Ishikawa (cell line): ENCODE data around the gene NDUFAF8.

Experiments
- CEBPB ChIP-seq: IDR thresholded peaks from 2 replicates; pipeline ENCODE4 v1.6.1; 2012
- CREB1 ChIP-seq: IDR thresholded peaks from 2 replicates; pipeline ENCODE4 v1.6.1; 2012; ENCODE audit warnings: low read depth
- EGR1 ChIP-seq: IDR thresholded peaks from 2 replicates; pipeline ENCODE4 v1.6.1; 2012
- EP300 ChIP-seq: IDR thresholded peaks from 2 replicates; pipeline ENCODE4 v1.6.1; 2012; ENCODE audit warnings: borderline replicate concordance
- FOXM1 ChIP-seq: IDR thresholded peaks from 2 replicates; pipeline ENCODE4 v1.6.1; 2012; ENCODE audit warnings: low read depth, borderline replicate concordance
- MAX ChIP-seq: IDR thresholded peaks from 2 replicates; pipeline ENCODE4 v1.6.1; 2012
- NFIC ChIP-seq: IDR thresholded peaks from 2 replicates; pipeline ENCODE4 v1.6.1; 2012
- RAD21 ChIP-seq: IDR thresholded peaks from 2 replicates; pipeline ENCODE4 v1.6.1; 2012; ENCODE audit warnings: low read depth
- TAF1 ChIP-seq: IDR thresholded peaks from 2 replicates; pipeline ENCODE4 v1.6.1; 2012; ENCODE audit warnings: low read depth, mild to moderate bottlenecking
- TCF12 ChIP-seq: IDR thresholded peaks from 2 replicates; pipeline ENCODE4 v1.6.1; 2012; ENCODE audit warnings: low read depth
- TEAD4 ChIP-seq: IDR thresholded peaks from 2 replicates; pipeline ENCODE4 v1.6.1; 2012
- YY1 ChIP-seq: IDR thresholded peaks from 2 replicates; pipeline ENCODE4 v1.6.1; 2012; ENCODE audit warnings: low read depth
- ZBTB7A ChIP-seq: IDR thresholded peaks from 2 replicates; pipeline ENCODE4 v1.6.1; 2012; ENCODE audit warnings: low read depth
- TF ChIP-seq, protein P1 (sequence below): IDR thresholded peaks from 2 replicates; pipeline ENCODE4 v1.6.1; 2012; ENCODE audit warnings: low read depth, mild to moderate bottlenecking
- TF ChIP-seq, protein P2 (sequence below): IDR thresholded peaks from 2 replicates; pipeline ENCODE4 v1.6.1; 2012

The NDUFAF8 gene

GRCh38 chr17:81245665-81246342 lies 6.7 kb downstream of the NDUFAF8 start:
- TF ChIP-seq CEBPB: no peak
- TF ChIP-seq TAF1: no peak
- no peak for TF ChIP-seq EP300
- TF ChIP-seq CREB1: no peak
- TF ChIP-seq, protein P1, sequence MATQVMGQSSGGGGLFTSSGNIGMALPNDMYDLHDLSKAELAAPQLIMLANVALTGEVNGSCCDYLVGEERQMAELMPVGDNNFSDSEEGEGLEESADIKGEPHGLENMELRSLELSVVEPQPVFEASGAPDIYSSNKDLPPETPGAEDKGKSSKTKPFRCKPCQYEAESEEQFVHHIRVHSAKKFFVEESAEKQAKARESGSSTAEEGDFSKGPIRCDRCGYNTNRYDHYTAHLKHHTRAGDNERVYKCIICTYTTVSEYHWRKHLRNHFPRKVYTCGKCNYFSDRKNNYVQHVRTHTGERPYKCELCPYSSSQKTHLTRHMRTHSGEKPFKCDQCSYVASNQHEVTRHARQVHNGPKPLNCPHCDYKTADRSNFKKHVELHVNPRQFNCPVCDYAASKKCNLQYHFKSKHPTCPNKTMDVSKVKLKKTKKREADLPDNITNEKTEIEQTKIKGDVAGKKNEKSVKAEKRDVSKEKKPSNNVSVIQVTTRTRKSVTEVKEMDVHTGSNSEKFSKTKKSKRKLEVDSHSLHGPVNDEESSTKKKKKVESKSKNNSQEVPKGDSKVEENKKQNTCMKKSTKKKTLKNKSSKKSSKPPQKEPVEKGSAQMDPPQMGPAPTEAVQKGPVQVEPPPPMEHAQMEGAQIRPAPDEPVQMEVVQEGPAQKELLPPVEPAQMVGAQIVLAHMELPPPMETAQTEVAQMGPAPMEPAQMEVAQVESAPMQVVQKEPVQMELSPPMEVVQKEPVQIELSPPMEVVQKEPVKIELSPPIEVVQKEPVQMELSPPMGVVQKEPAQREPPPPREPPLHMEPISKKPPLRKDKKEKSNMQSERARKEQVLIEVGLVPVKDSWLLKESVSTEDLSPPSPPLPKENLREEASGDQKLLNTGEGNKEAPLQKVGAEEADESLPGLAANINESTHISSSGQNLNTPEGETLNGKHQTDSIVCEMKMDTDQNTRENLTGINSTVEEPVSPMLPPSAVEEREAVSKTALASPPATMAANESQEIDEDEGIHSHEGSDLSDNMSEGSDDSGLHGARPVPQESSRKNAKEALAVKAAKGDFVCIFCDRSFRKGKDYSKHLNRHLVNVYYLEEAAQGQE: no peak
- TF ChIP-seq TCF12: no peak
- TF ChIP-seq MAX: no peak
- no peak for TF ChIP-seq ZBTB7A

DNA sequence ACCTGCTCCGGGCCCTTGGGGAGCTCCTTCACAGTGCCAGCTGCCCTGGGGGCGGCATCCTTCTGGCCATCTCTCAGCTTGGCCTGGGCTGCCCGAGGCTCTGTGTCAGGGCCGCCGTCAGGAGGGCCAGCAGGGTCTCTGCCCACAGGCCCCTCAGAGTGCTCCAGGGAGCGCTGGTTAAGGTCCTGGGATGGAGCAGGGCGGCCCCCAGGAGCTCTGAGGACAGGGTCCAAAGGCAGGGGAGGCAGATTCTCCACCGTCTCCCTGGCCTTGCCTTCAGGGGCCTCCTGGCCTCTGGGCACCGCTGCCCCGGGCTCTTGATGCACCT lies 7.2 kb downstream of the NDUFAF8 start:
- no peak for TF ChIP-seq YY1
- TF ChIP-seq, protein P2, sequence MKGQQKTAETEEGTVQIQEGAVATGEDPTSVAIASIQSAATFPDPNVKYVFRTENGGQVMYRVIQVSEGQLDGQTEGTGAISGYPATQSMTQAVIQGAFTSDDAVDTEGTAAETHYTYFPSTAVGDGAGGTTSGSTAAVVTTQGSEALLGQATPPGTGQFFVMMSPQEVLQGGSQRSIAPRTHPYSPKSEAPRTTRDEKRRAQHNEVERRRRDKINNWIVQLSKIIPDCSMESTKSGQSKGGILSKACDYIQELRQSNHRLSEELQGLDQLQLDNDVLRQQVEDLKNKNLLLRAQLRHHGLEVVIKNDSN: no peak
- TF ChIP-seq, protein P1: no peak
- no peak for TF ChIP-seq MAX
- no peak for TF ChIP-seq EGR1
- no peak for TF ChIP-seq TCF12
- TF ChIP-seq CEBPB: no peak
- no peak for TF ChIP-seq TAF1
- TF ChIP-seq NFIC: no peak
- no peak for TF ChIP-seq ZBTB7A
- TF ChIP-seq EP300: no peak
- TF ChIP-seq RAD21: no peak
- no peak for TF ChIP-seq CREB1
- no peak for TF ChIP-seq TEAD4
- no peak for TF ChIP-seq FOXM1

- TF ChIP-seq YY1 (no peak), TCF12 (no peak)
These were observed 7.7 kb downstream of the NDUFAF8 start for GRCh38 chr17:81246679-81247338.

GRCh38 chr17:81247339-81247990 lies 8.3 kb downstream of the NDUFAF8 start:
- TF ChIP-seq TEAD4 (no peak), RAD21 (no peak), EP300 (no peak), CEBPB (no peak), YY1 (no peak), EGR1 (no peak), ZBTB7A (no peak), MAX (no peak), TCF12 (no peak), NFIC (no peak), TAF1 (no peak)
- TF ChIP-seq, protein P2: no peak
- TF ChIP-seq, protein P1: no peak
